ENCODE results near the gene NRF1.
"Not testable (repeated sequence)": the region's sequence is repeated elsewhere in the genome, so short reads cannot be mapped to it uniquely, and the experiment has no call there.

Gene NRF1

DNA sequence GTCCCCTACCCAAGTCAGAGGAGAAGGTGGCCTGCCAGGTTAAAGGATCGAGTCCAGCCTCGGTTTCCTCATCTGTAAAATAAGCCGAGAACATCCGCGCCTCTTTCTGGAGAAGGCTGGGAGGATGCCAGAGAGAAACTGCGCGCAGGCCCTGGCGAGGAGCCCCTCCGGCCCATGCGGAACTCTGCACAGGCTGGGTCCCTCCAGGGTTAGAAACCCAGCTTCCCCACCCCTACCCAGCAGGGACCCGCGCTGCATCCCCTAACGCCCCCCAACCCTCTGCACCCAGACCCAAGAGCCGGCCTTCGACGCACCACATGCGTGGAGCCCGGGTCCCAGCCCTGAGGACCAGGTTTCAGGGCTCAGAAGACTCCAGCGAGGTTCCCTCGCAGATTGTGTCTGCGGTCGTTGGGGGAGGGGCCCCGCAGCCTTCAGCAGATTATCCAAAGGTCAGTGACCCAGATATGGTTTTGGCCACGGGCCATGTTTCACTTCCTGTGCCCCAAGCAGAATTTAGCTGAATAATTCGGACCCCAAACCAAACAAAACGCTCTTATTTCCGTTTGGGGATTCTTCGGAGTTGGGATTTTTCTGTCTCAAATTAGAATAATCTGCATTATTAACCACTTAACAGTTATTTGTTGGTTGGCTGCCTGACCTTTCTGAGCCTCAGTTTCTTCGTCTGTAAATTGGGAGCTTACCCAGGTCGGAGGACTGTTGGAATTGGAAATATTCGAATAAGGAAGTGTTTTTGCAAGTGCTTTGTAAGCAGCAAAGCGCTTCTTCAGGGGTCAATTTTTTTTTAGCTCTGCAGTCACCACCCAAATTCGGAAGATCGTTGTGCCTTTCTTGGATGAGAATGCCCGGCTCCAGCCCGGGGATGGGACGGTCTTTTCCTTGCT lies 173.5 kb downstream of the NRF1 start:
- no peak for DNase-seq

DNA sequence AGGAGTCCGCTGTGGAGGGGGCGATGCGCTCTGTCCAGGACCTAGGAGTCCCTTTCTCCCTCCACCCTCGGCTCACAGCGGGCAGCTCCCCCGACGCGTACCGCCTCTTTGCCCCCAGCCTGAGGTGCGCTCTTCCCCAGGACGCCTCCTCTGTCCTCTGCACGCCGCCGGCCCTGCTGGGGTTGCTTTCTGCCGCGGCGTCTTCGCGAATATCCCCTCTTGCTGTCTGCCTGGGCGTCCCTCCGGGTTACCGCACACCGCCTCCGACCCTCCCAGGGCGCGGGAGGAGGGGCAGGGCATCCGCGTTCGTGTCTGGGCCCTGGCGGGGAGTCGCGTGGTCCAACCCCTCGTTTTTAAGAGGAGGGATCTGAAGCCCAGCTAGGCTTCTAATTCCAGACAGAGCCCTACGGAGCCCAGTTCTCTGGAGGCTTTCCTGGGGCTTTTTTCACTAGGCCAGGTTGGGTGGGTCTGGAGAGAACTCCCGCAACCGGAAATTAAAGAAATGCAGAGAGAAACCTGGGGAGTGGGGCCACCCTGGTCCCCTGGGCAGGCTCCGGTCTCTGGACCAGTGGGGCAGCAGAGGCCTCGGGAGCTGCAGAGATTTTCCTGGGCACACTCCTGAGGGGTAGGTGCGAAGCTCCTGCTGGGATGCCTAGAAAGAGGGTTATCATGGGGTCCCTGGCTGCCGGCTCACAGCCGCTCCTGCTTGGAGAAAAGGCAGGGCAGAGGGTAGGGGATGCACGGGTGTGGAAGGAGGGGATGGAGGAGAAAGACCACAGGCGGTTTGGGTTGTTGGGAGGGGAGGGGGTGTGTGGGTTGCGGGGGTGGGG lies 174.4 kb downstream of the NRF1 start:
- no peak for DNase-seq

DNA sequence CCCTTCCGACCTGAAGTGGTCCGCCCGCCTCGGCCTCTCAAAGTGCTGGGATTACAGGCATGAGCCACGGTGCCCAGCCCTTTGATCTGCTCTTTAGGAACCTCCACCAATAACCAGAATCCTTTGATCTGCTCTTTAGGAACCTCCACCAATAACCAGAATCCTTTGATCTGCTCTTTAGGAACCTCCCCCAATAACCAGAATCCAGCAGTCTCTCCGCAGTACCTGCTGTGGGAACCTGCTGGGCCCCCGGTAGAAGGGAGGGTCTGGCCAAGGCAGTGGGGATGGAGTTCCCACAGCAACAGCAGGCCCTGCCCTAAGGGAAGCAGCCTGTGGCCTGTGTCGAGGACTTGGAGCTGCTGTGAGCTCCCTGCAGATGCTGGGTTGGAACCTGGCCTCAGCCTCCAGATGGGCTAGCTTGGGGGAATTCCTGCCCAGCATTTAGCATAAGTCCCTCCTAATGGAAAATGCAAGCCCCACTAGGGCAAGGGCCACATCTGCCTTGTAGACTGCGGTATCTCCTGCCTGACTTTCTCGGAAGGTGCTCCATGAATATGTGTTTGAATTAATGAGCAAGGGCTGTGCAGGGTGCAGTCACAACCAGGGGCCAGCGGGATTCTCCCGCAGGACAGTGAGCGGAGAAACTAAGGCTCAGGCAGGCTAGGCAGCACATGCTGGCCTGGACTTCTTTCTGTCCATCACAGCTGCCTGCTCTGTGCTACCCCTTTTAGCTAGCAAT lies 175.5 kb downstream of the NRF1 start:
- no peak for DNase-seq

GRCh38 chr7:129789000-129789399 lies 177.5 kb downstream of the NRF1 start:
- no peak for DNase-seq

- DNase-seq: no peak
These were observed 178.1 kb downstream of the NRF1 start for GRCh38 chr7:129789652-129790051.

DNA sequence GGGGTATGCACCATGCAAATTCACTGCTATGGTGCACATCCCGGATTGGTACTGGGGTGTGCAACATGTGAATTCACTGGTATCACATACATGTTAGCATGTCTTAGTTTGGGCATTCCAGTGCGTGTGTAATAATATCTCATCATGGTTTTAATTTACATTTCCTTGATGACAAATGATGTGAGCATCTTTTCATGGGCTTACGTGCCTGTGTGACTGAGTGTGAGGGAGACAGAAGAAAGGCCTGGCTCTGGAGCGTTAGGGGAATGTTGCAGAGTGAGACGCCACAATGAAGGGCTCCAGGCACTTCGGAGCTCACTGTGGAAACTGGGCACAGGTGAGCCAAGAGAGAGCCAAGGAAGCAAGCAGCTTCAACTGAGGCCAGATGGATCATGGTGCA lies 178.6 kb downstream of the NRF1 start:
- DNase-seq: no peak

DNA sequence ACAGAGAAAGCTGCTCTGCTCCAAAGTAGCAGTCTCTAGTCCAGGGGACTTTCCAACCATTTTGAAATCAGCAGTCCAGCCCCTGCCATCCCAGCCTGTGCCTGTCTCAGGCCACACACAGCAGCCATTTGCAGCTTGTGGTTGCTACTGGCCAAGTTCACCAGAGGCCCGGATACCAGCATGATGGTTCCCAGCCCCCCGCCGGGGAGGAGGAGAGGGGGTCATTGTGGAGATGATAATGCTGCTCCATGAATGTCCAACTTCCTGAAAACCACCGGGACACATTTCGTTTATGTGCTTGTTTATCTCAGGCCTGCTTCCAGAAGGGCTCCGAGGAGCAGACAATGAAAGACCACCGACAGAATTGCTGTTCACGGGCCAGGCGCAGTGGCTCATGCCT lies 181.2 kb downstream of the NRF1 start:
- DNase-seq: no peak

GRCh38 chr7:129793506-129794310 lies 182.2 kb downstream of the NRF1 start:
- no peak for DNase-seq

- not testable (repeated sequence) for DNase-seq
These were observed 182.9 kb downstream of the NRF1 start for GRCh38 chr7:129794461-129794860.

GRCh38 chr7:129796186-129796775 lies 184.8 kb downstream of the NRF1 start:
- DNase-seq: no peak

DNA sequence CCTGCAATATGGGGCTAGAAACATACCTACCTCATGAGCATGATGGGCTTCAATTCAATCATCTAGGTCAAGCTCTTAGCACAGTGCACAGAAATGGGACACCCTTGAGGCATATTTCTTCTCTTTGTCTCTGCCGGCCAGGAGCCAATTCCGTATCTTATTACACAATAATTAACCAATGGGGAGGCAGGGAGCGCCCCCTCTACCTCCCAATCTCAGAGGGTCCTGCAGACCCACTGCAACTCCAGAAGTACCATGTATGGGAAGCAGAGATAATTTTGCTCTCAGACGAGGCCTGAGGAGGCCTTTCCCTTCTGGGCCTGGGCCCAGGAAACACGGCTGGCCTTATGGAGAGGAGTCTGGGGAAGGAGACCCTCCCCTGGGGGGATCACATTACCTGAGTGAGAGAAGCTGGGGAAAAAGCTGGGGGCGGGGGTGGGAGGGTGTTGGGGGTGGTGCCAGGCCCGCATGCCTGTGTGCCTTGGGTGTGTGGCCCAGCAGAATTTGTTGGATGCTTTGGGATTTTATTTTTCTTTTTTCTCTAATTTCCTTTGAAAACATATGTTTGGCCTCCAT lies 185.8 kb downstream of the NRF1 start:
- no peak for DNase-seq

DNA sequence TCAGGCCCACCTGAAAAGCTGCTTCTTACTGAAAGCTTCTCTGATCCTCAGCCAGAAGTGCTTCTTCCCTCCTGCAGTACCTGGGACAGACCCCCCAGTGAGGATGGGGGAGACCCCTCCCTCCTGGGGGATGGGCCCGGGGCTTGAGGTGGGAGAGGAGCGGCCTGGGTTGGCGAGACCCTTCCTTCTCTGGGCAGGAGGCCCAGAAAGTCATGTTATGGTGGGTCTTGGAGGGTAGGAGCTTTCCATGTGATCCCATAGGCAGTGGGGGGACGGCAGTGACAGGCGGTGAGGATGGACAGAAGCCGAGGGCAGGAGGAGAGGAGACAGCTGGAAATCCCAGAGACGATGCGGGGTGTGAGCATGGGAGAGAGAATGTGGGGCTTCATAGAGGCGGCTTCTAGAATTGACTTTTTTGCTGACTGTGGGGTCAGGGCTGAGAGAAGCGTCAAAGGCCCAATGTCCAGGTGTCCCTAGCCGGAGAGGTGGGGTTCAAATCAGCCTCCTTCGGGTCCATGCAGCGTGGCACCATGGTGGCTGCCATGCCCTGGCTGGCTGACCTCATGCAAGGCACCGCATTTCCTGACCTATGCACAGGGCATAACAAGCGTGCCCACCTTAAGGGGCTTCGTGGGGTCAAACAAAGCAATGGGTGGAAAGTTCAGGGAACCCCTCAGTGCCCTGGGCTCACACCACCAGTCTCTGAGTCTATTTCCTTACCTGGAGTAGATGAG lies 187.3 kb downstream of the NRF1 start:
- DNase-seq: no peak

- no peak for DNase-seq
These were observed 187.9 kb downstream of the NRF1 start for GRCh38 chr7:129799350-129799955.

- DNase-seq: no peak
These were observed 189.4 kb downstream of the NRF1 start for GRCh38 chr7:129800901-129801300.

GRCh38 chr7:129801882-129802281 lies 190.4 kb downstream of the NRF1 start:
- DNase-seq: no peak

GRCh38 chr7:129803546-129804081 lies 192.1 kb downstream of the NRF1 start:
- no peak for DNase-seq

DNA sequence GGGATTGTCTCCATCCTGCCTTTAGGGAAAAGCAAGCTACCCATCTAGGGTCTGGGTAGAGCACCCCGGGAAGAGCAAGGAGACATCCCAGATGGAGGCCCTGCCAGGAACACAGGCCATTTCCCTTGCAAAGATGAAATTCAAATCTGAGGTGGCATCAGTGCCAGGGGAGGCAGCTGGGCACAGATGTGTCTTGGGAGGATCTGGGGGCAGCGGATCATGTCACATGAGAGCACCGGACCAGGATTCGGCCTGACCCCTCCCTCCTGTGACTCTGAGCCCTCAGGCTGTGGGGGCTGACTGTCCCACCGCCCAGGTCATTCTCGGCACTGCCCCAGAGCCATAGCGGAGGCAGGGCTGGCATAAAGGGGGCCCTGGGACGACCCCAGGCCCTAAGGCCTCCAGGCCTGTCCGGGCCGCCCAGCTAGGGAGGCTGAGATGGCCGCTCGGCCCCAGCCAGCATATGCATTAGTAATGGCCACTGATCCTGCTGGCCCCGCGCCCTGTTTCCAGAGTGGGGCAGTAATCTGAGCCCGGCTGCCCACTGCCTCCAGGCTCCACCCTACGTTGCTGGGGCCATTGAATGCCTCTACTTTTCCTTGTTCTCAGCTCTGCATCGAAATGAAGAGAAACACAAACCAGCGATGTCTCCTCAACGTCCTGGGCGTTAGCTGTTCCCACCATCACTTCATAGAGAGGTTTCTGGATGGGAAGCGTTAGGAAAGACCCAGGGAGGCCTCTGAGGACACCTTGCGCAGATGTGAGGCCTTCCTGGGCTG lies 192.8 kb downstream of the NRF1 start:
- DNase-seq: no peak

DNA sequence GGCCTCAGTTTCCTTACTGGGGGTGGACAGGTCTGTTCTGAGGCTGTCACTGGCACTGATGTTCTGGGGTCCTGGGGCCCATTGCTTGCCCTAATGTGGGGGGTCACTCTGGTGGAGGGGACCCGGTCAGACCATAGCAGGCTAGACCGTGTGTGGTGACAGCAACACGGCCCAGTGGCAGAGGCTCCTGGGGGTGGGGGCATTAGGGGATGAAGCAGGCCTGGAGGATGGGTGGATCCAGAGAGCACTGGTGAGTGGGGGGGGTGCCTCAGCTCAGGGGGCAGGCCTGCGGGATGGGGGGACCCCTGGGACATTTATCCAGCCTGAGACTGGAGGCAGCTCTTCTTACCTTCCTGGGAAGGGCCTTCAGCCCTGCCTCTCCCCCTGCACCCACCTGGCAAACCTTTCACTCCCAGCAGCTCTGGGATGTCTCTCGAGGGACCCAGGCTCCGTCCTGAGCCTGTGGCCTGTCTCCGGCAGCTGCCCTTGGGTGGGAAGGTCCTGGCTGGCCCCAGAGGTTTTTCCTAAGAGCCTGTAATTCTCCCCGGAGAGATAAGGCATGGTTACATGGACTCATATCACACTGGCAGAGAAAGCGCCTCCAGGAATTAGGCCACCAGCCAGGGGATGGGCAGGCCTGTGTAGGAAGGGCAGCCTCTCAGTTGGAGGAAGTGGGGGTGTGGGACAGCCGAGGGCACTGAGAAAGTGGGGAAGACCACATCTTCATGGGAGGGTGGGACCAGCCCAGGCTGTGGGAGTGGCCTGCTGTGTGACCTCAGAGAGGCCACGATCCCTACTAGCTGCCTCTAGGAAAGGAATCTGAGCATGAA lies 193.6 kb downstream of the NRF1 start:
- DNase-seq: no peak
